Activated T-cell treated with anti-CD3 and anti-CD28 coated beads, Interleukin-2, amount 50 U/mL, for 48 hours (primary cell): Measurements from ENCODE around the gene RNF217.

ENCODE experiments used
- DNase-seq, 2 experiments: peaks; one replicate each; pipeline ENCODE4 v3.0.0-alpha.2; 2020

RNF217 gene

DNA sequence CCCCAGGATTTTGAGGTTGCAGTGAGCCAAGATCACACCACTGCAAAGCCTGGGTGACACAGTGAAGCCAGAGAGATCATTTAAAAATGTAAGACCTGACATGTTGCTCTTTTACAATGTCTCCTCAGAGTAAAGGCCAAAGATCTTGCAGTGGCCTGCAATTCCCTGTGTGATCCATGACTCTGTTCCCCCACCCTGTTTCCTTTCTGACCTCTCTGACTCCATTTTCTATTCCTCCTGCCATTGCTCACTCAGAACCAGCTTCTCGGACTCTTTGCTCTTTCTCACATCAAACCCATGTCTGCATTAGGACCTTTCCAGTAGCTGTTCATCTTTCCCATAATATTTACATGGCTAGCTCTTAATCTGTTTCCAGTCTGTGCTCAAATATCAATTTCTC is 28.8 kb downstream of the RNF217 start:
- DNase-seq: no peak

DNA sequence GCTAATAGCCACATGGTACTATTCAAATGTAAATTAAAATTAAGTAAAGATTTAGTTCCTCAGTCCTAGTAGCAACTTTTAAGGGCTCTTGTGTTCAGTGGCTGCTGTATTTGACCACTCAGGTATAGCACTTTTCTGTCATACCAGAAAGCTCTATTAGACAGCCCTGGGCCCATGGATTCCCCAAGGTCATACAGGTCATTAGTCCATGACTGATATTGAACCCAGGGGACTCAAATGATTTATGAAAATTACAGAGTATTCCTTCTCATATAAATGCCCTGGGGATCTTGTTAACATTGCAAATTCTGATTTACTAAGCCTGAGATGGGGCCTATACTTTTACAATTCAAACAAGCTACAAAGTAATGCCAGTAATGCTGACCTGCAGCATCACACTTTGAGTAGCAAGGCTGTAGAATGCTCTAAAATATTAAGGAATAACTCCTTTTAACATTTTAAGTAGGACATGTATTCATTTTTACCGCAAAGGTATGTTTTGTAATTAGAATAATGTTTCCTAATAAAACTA is 29.6 kb downstream of the RNF217 start:
- DNase-seq: no peak

DNA sequence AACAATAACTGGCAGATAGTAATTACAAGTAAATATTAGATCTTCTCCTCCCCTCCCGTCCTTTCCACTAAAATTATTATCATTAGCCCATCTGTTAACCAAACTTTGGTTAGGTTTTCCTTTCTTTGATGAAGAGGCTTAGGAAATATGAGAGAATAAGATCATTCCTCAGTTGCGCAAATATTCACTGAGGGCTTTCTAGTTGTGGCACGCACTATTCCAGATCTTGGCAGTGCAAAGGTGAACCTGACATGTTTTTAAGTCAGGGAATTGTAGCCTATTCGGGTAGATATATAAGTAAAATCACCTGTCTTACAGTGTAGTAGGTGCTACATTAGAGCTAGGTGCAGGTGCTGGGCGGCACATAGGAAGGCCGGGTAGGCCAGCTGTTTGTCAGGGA is 31.1 kb downstream of the RNF217 start:
- no peak for DNase-seq

DNA sequence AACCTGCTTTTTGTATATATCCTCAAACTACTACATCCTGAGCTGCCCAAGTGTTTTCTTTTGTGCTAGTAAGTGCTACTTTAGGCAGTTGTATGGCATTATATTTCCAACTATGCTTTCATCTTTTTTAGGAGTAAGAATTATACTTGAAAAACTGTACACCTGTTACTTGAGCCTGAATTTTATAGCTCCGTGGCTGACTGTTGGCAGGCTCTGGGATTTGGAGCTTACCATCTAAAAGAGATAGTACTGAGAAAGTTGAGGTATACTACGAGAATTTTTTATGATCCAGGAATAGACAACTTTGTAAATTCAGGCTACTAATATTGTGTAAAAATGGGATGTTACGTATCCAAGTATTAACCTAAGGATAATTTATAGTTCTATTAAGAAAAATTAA is 32.4 kb downstream of the RNF217 start:
- no peak for DNase-seq

DNA sequence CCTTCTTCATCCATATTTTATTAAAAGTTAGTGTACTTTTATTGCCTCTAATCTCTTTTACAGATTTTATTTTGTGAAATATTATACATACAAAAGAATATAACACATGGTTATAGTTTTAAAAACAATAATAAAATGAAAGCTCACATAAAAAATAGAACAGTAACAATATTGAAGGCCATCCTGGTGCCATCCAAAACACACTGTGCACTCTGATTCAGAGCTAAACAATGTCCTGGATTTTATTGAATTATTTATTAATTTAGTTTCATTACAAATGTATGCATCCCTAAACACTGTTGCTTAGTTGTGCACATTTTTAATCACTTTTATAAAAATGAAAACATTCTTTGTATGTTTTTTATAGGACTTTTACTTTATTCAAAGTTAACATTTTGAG is 32.9 kb downstream of the RNF217 start:
- no peak for DNase-seq

DNA sequence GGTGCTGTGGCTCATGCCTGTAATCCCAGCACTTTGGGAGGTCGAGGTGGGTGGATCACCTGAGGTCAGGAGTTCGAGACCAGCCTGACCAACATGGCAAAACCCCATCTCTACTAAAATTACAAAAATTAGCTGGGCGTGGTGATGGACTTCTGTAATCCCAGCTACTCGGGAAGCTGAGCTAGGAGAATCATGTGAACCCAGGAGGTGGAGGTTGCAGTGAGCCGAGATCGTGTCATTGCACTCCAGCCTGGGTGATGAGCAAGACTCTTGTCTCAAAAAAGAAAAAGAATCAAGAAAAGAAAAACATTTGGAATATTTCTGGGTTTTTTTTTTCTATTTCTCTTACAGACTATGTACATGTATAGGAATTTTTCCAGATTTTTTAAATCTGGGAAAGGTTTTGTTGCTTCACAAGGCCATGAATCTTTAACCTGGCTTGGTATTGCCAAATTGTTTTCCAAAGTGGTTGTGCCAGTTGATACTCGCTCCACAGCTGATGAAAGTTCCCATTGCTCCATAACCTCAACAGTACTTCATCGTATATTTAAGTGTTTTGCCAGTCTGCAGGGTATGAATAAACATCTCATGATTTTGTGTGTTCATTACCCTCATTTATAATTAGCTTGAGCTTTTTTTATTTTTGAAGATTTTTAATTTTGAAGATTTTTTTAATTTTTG is 33.5 kb downstream of the RNF217 start:
- no peak for DNase-seq

DNA sequence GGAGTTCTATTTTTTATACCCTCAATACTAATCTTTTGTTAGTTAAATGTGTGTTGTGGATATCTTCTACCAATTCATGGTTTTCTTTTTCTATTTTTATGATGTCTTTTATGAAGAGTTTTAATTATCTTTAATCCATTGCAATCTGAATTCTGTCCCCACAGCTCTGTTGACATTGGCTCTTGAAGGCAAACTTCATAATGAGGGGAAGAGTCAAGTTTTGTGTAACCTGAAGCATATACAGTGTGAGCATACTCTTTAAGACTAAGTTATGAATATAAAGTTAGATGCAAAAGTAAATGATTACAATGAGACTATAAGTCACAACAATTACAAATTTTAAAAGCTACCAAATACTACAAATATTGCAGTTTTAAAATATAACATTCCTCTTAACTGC is 34.2 kb downstream of the RNF217 start:
- no peak for DNase-seq

DNA sequence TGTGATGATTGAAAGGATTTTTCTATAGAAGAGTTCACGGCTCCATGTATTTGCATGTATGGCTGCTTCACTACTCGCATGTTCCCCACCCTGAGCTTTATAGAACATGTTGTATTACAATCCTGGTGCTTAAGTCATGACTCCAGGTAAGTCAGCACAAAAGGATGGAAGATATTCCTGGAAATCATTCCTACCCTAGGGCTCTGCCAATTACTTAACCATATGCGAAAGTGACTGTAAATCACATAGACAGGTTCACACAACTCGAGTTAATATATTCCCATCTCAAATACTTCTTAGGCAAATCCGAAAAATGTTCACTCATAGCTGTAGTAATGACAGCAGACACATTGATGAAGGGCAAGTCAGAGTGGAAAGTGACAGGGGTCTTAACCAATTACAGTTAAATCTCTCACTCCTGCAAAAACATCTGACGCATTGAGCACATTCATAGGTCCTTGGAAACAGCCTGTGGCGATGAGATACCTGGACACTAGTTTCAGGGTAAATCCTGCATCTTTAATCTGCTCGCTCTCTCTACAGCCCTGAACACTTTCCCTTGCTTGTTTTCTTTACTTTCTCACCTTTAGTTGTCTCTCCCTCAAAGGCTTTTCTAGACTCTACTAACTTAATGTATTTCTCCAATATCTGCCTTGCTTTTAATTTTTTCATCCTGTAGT is 35.1 kb downstream of the RNF217 start:
- no peak for DNase-seq

DNA sequence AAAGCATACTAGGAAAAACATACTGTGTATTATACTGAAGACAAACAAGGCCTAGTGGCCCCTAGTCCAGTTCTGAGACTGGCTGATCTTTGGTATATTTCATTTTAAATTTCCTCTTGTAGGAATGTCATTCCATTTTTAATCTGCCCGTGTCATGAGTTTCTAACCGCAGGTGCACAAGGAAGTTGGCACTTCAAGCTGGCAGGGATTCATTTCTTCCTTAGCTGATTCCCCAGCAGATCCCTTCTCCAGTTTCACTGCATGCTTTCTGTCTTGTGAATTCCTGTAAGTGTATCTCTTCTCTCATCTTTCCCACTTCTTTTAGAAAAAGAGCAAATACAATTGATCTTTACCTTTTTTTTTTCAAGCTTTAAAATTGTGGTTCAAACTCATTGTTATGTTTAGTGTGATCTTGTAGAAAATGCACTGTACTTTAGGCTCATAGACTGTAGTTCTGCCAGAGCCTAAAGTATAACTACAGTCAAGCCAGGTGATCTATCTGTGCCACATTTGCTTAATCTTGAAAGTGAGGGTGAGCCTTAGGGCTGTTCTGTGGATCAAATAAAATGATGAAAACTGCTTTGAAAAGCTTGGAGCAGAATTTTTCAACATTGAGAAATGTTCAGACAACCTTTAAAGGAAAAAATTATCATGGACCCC is 37.0 kb downstream of the RNF217 start:
- no peak for DNase-seq

DNA sequence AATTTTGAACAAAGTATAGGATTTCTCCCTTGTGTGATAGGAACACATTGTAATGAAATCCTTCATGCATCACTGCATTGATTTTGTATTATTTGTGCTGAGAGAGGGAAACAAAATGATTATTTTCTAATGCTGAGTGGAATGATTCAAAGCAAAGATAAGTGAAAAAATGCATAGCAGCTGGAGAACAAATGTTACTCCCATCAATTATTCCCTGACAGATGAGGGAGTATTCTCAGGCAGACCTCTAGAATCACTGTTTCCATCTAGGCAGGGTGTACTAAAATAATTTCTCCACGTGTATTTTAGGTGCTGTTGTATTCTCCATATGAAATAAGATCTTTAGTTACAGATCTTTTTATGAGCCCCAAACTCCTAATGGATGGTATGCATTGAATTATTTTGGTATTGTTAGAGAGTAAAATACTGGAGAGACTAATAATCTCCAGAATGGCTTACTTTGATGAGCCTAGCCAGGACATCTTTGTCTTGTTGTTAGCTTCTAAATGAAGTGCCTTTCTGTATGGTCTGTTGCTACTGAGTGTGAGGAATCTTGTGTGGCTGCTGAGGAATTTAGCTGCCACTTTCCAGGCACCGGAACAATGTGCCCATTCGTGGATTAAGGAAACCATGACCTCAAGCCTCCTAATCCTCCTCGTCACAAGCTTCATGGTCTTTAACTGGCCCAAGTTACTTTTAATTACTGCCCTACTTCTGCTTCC is 39.6 kb downstream of the RNF217 start:
- no peak for DNase-seq

DNA sequence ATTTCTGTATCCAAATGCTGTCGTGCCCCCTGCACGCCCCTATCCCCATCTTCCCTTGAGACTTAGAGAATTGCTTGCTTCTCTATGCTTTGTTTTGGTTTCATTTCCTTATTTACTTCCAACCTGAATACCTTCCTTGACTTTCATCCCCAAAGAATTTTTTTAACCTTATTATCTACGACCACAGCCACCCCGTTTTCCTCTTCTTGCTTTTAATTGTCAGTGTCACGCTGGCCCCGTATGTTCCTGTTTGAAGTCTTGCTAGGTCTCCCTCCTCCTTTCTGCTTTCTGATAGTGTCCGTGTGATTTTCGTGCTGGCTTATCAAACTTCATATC is 40.1 kb downstream of the RNF217 start:
- DNase-seq: no peak

DNA sequence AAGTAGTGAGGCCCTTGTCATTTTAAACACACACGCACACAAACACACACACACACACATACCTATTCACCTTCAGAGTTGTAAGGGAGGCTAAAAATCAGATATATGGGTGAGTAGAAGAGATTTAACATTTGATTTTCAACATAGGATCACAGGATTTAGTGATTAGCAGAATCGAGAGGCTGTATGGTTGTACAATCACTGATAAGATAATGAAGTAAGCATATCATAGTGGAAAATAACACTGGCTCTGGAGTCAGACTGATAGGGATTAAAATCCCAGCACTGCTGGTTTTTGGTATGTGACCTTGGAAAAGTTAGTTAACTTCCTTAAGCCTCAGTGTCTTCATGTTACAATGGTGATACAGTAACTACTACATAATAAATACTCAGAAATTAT is 40.8 kb downstream of the RNF217 start:
- no peak for DNase-seq

DNA sequence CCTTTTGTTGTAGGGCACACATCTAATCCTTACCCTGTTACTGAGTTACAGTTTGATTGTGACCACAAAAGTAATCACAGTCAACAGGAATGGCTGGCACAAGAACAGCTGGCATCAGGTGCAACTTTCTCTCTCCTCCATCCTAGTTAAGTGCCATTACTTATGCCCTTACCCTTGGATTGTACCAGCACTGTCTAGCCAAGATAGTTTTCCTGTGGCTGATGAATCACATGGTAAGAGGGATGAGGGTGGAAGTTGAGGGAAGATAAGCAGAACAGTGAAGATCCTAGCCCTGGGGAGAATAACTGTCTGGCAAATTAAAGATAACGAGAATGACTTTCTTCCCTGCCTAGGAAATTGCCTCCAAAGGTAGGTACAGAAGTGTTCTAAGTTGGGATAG is 42.0 kb downstream of the RNF217 start:
- no peak for DNase-seq

DNA sequence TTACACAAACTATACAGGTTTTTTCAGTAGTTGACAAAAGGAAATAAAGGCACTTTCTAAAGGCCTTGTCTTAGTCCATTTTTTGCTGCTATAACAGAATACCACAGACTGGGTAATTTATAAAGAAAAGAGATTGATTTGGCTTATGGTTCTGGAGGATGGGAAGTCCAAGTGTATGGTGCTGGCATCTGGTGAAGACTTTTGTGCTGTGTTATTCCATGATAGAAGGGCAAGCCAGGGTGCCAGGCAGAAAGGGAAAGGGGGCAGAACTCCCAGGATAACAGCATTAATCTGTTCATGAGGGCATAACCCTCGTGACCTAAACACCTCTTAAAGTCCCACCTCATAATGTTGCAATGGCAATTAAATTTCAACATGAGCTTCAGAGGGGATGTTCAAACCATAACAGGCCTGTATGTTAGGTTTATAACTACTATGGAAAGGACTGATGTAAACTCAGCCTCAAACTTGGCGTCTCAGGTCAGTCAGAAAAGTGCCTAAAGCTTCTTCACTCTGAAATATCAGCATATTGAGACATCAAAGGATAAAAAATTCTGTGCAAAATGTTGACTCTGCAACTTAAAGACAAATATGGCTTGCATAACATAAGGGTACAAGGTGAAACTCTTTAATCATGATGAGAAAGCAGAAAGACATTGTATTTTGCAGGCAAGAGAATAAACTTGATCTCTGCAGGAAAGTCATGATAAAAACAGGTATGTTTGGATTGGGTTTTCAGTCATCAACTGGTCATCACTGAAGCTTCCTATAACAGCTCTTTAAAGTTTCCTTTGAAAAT is 42.8 kb downstream of the RNF217 start:
- no peak for DNase-seq

DNA sequence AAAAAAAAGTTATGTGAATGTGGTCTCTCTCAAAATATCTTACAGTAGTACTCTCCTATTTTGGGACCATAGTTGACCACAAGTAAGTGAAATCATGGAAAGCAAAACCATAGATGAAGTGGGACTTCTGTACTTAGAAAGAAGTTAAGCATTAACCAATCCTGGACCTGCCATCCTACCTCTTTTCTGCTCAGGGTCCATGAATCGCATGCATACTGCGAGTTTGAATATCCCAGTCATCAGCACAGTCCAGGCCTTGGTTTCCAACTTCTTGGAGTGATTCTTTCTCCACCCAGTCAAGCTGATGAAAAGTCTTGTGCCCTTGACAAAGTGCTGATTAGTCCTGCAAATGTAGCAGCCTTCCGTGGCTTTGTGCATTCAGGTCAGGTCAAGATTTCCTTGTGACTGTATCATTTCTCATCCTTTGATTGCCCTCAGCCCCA is 46.0 kb downstream of the RNF217 start:
- no peak for DNase-seq

DNA sequence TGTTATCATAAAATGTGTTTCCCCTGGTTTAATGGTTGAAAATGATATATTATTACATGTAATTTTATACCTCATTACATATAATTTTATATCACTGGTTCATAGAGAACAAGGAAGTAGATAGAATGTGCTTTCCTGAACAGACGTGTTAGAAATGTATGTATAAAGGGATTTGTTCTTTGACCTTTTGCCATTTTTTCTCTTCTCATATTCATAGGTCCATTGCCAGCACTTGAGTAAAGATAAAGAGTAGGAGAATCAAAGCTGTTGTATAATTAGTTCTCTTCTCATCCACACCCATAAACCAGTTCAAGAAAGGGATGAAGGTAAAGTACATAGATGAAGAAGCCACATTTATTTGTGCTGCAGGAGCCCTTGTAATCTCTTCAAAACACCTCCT is 46.7 kb downstream of the RNF217 start:
- no peak for DNase-seq

DNA sequence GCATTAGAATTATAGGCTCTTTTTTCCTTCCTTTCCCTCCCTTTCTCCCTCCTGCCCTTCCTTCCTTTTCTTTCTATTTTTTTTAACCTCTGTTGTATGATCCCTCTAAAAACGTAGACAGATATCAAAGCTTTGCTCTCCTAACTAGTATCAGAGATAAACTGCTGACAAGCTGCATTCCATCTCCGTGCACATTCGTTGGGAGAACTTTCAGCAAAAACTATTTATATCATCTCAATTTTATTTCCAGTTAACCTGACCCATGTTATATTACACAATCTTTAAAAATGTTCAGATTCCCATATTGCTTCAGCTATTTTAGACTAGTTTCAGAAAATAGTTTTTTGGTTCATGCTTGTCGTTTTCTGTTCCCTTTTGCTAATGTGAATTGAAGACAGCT is 47.3 kb downstream of the RNF217 start:
- no peak for DNase-seq

DNA sequence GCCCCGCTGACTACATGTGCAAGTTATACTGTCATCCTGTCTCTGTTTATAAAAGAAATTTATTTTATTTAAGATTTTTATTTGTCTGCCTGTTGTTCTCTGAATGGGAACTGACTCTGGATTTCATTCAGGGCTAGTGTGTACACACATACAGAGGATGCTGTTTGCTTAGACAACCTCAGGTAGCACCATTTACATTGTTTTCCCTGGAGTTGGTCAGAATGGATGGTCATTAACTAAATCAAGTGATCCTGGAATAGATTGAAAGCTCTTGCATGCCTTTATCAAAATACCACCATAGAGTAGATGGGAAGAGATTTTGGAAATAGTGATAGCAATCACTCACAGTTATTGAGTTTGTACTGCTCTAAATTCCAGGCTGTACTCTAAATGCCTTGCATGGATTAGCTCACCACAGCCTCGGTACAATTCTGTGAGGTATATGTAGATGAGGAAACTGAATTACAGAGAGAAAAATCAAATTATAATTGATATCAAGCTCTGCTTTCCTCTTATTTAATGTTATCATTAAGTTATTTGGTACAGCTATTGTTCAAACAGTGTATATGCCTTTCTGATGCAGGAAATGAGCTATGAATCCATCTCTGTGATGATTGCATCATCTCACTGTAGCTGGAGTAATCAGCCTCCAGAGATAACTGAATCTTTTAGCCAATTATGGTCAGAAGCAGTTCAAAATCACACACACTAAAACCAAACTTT is 51.9 kb downstream of the RNF217 start:
- no peak for DNase-seq

DNA sequence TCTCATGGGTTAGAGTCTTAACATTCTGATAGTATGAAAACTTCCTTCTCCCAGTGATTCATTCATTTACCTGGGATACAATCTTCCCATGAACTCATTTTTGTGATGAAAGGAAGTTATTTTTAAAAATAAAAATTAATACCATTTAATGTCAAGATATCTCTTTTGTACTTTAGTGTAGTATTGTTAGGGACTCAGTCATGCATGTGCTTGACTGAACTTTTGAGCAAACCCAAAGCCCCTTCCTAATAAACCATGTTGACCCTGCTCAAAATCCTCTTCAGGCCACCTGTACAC is 52.4 kb downstream of the RNF217 start:
- no peak for DNase-seq

DNA sequence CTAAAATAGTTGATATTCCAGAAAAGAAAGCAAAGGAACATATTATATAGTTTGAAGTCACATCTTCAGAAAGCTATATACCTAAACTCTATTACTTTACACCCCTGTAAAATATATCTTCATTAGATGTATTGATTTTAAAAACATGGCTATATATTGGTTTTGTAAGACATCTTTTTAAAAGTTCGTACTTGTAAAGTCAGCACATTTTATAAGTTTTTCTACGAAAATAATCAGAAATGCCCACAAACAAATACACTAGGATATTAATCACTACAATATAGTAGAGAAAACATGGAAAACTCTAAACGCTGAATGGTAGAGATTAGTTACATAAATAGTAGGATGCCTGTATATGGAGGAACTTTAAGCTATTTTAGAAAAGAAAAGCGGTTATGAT is 52.9 kb downstream of the RNF217 start:
- DNase-seq: no peak

DNA sequence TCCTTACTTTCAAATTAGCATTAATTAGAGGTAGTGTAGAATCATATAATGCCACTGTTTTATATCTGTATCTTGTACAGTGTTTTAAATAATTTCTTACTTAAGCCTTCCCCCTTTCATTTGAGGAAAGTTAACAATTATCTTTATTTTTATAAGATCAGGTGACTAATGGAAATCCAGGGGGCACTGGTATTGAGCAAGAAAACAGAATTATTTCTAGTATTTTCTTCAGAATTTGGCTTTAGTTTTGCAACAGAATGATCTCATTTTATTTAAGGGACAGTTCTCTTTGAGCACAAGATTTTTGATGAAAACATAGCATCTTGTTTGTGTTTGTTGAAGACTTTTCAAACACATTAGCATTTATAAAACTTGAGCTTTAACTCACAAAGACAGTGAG is 55.9 kb downstream of the RNF217 start:
- no peak for DNase-seq

DNA sequence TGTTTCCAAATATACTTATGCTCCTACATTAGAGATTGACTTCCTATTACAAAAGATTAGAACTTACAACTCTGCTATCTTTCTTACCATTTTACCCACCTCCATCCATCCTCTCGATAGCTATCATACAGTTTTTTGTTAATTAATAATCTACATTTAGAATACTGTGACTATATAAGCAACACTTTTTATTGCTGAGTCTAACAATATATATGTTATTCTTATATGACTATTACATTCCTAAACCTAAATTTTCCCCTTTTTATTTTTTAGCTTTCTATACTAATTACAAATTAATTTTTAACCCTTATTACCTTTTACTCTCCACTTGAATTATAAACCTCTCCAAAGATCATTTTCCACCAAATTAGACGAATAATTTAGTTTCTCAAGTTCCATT is 57.0 kb downstream of the RNF217 start:
- DNase-seq: no peak
